Activated CD8-positive, alpha-beta memory T cell treated with anti-CD3 and anti-CD28 coated beads, Interleukin-2, amount 50 U/mL, for 24 hours (primary cell): ENCODE results near the gene GATB.
A peak's percentile ranks its signal among the peaks of the same experiment; 100 is the strongest.

ENCODE experiments used
- DNase-seq: peaks from one replicate; pipeline ENCODE4 v3.0.0-alpha.2; 2020; ENCODE audit errors: extremely low read depth

Gene GATB, protein sequence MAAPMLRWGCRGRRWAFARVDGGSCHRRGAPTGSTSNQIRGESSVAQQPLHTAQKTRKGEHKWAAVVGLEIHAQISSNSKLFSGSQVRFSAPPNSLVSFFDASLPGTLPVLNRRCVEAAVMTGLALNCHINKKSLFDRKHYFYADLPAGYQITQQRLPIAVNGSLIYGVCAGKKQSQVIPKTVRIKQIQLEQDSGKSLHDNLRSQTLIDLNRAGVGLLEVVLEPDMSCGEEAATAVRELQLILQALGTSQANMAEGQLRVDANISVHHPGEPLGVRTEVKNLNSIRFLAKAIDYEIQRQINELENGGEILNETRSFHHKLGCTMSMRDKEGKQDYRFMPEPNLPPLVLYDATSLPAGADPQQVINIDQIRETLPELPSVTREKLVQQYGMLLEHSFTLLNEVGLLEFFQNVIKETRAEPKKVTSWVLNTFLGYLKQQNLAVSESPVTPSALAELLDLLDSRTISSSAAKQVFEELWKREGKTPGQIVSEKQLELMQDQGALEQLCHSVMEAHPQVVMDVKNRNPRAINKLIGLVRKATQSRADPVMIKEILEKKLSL

GRCh38 chr4:151760712-151761661 lies at the start of gene GATB:
TSS of gene GATB (minus strand) at chr4:151761007. CDS start at chr4:151760982, 25 bp downstream.
- DNase-seq = peak; percentile 86

GRCh38 chr4:151810476-151810875 lies 49.7 kb upstream of the GATB start:
- DNase-seq = no peak

DNA sequence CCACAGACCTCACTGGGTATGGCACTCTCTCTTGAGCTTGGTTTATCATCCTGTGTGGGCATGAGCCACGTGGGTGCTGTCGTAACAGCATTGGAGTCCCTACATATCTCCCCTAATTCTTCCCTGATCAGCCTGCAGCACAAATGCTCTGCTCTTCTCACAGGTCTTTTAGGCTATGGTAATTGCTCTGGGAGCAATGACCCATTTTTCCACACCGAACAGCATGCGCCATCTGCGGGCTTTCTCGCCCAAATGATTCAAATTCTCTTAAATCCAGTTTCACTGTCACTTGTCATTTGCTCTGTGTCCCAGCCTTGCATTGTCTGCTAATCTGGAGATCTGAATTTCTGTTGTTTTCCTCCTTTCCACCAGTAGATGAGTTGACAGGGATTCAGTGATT lies 48.9 kb upstream of the GATB start:
- no peak for DNase-seq

DNA sequence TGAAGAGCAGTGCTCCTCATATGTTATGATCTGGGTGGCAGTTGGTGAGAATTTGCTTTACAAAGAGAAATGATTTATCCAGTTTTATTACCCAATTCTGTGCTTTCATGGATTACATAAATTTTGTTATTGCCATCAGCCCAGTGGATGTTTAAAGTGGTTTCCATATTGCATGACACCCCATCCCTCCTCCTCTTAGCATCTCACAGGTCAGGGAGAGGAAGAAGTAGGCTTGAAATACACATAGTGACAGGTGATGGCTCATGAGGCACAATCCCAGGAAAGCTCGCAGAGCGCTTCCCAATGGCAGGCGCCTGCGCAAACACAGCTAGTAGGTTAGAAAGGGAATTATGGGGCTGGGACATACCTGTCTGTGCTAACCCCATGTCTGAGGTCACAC lies 47.7 kb upstream of the GATB start:
- no peak for DNase-seq

GRCh38 chr4:151808120-151808529 lies 47.3 kb upstream of the GATB start:
- no peak for DNase-seq

DNA sequence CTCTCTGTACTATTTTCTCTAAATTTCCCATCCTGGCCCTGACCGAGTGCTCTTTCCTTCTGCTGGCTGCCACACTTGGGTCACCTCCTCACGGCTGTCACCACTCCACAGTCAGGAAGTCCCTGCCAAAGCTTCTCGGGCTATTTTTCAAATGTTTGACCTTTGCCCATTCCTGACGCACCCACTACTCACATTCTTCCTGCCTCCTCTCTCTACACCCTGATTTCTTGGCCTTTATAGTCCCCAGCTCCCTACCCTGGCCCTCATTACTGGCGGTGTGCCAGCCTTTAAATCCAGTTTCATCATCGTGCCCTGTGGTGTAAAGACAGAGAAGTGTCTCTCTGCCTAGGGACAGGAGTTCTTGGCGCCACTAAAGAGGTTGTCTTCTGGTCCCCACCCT lies 46.4 kb upstream of the GATB start:
- DNase-seq = no peak

GRCh38 chr4:151806511-151806927 lies 45.7 kb upstream of the GATB start:
- no peak for DNase-seq

GRCh38 chr4:151804821-151805220 lies 44.0 kb upstream of the GATB start:
- no peak for DNase-seq

DNA sequence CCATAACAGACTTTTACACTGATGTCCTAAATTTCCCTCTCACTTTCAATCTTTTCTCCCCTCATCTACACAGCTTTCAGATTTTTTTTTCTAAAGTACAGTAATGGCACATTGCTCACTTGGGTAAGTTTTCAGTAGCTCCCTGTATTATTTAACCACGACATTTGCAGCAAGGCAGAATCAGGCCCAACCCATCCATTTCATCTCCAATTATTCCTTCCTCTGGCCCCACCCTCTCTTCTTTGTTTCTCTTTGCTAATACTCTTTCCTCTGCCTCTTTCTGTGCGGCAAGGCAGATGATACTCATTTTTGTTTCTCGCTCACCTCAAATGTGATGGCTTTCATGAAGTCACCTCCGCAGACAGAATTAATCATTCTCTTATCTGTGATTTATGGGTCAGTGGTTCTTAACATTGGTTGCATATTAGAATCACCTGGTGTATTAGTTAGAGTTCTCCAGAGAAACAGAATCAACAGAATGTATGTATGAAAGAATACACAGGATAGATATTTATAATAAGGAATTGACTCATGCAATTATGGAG lies 43.4 kb upstream of the GATB start:
- no peak for DNase-seq

GRCh38 chr4:151803246-151803645 lies 42.4 kb upstream of the GATB start:
- DNase-seq = no peak

DNA sequence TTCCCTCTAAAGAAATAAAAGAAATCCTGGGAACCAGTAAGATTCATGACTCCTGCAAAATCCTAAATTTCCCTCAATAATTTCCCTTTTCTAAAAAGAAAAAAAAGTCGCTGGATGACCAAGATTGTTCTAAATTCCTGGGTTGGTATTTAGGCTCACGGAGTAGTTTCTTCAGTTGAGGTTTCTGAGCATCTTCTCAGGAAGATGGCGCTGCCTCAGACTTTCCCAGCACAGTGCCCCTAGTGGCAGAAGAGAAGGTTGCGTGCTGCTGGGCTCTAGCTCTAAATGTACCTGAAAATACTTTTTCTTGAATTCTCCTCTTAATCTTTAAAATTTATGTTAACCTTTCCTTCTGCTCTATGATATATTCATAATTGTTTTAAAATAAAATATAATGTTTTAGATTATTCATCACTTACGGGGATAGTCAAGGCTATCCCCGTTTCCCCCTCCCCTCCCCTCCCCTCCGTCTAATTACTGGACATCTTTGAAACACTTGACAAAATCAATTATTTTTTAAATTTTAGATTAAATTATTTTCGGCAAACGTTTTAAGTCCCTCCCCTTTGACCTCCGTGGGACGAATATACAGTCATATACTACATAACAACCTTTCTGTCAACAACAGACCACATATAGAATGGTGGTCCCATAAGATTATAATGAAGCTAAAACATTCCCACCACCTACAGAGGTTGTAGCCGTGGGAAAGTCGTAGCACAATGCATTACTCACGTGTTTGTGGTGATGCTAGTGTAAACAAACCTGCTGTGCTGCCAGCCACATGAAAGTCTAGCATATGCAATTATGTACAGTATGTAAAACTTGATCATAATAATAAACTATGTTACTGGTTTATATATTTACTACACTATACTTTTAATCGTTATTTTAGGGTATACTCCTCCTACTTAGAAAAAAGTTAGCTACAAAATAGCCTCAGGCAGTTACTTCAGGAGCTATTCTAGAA lies 41.0 kb upstream of the GATB start:
- DNase-seq = peak; percentile 21

GRCh38 chr4:151799417-151800012 lies 38.7 kb upstream of the GATB start:
- DNase-seq = no peak

DNA sequence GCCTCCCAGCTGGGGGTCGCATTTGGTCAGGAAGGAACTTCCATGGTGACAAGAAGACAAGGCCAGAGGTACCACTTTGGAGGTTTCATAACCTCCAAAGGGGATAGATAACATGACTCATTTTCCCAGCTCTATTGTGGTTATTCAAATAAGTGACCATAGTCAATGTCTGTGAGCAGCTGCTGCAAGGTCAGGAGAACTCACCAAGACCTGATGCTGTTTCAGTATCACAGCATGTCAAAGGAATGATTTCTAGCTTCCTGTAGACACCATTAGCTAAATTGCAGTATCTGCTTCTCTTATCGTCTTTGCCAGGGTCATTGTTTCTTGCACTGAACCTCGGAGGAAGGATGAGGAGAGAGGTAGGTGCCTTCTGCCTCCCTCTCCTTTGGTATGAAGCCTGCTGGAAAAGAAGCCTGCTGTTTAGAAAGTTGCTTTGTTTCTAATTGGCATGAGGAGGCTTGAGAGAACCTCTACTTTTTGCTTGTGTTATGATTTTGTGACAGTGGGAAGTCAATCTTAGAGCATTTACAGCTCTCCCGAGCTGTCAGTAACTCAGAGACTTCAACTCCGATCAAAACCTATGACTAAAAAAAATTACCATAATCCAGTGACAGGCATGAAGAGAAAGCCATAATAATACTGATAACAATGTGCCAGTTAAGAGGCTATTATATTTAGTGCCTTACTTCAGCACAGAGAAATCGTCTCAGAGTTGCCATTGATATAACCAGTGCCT lies 38.0 kb upstream of the GATB start:
- no peak for DNase-seq

DNA sequence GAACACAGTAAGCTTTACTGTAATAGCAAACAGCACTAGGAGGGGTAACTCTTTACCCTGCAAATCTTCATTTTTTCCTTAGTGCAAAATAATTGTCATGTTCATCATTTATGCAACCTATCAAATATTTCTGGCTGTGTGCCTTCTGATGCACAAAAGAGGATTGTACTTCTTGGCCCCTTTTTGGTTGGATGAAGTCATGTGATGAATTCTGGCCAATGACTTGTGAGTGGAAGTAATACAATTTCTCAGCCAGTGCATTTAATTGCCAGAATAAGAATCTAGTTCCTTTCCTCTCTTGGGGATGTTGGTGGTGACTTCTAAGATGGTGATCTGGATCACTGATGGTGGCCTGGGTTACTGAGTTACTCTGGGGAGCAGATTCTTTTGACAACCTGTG lies 37.0 kb upstream of the GATB start:
- no peak for DNase-seq

- DNase-seq = no peak
These were observed 36.3 kb upstream of the GATB start for GRCh38 chr4:151797131-151797530.

DNA sequence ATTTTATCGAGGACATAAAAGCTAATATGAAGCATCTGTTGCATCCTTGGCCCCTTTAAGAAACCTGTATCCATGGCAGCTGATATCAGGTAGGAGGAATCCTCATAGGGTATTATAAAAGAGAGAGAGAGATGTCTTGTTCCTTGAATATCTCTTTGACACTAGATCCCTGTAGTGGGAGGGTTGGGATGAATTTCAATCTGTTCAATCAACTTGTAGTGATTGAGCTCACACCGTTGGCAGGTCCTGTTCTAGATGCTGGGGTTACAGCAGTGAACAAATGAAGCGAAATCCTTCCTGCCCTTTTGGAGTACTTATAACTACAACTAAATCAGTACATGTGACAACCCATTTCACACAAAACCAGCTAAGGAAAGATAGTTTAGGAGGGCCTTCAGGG lies 35.3 kb upstream of the GATB start:
- no peak for DNase-seq

DNA sequence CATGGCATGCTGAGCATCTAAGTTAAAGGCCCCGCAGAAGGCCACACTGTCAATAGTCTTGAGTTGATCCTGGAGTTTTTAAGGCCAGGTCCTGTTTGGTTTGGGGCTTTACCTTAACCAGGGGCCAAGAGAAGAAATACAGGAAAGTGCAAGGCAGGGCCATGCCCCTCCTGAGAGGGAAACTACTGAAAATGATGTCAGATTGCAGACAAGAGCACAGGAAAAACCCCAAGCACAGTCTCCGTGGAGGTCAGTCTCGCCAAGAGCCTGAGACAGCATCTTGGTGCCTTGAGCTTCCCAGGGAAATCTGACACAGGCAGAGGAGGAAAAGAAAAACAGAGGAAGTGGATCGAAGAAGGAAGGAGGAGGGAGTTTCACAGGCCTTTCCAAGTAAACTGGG lies 32.2 kb upstream of the GATB start:
- DNase-seq = no peak

DNA sequence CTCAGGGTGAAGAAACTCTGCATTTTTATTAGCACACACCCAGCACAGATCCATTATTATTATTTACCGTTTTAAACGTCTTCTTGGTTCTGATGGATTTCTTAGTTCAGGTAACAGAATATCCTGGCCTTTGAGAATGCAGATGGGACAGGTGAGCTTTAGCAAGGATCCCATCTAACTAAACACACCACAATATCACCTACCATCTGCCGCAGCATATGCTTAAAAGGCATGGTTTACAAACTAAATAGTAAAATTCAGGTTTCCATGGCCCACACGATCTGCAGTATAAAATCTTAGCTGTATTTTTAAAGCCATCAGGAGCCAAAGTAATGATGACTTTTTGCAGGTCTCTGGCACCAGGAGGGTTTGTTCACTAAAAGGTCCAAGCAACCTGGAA lies 31.7 kb upstream of the GATB start:
- no peak for DNase-seq

GRCh38 chr4:151788021-151788420 lies 27.2 kb upstream of the GATB start:
- DNase-seq = no peak

- DNase-seq = no peak
These were observed 25.3 kb upstream of the GATB start for GRCh38 chr4:151786158-151786495.
